A549 (cell line): ENCODE results near the gene NFE2L2. TPM values are rescaled to one million over a fixed set of nuclear protein-coding genes. Genes with fewer than 3 reads are reported as not detected.

Experiments used
- ATAC-seq, 2 experiments: fragments of 200-7000 bp in 1 of 2; fragments of >200 bp in 1 of 2; cut with Nextera tagmentation in 1 of 2; cut with Tn5 transposase in 1 of 2; 3 replicates each; pipeline versions ENCODE4 v1.8.0 to v1.9.1; 2018 to 2020; ENCODE audit warnings: mild to moderate bottlenecking in 1 of 2, moderate library complexity in 1 of 2
- CTCF ChIA-PET: fragments of 300-600 bp; sonication (Branson Sonifier 250); formaldehyde crosslinking; extraction: SDS; loops from one replicate; lab custom pipeline; 2021; ENCODE audit warnings: antibody characterized with exemption, inconsistent platforms; lab: Yijun Ruan, JAX
- POLR2A ChIA-PET: fragments of 350-600 bp; formaldehyde crosslinking; extraction: SDS; loops from one replicate; lab custom pipeline; 2021; ENCODE audit warnings: antibody characterized with exemption, inconsistent platforms; lab: Yijun Ruan, JAX
- DNase-seq, 2 experiments: peaks; one replicate each; pipeline versions ENCODE4 v3.0.0 to v3.0.0-alpha.2; 2011 to 2016; ENCODE audit warnings: low read depth in 1 of 2, low spot score in 1 of 2
- FAIRE-seq: peaks from 2 replicates; lab custom pipeline; 2011; peaks lifted over from hg19 to GRCh38; lab: Jason Lieb, UNC
- H3K27ac ChIP-seq, 2 experiments: fragments of >200 bp; sonication (Bioruptor Twin); formaldehyde crosslinking; 3 replicates each; pipeline ENCODE4 v1.5.1; 2016 to 2017
- H3K4me1 ChIP-seq: fragments of >200 bp; sonication (Bioruptor Twin); formaldehyde crosslinking; 3 replicates; pipeline ENCODE4 v1.6.1; 2016
- H3K4me2 ChIP-seq: fragments of >200 bp; sonication (Bioruptor Twin); formaldehyde crosslinking; 3 replicates; pipeline ENCODE4 v1.6.1; 2016
- H3K4me3 ChIP-seq: fragments of >200 bp; sonication (Bioruptor Twin); formaldehyde crosslinking; 3 replicates; pipeline ENCODE4 v1.5.1; 2016
- H3K9me3 ChIP-seq: fragments of >200 bp; sonication (Bioruptor Twin); formaldehyde crosslinking; 3 replicates; pipeline ENCODE4 v1.6.1; 2016
- ATOH8 ChIP-seq: fragments of 250-450 bp; sonication (Bioruptor Pico); IDR thresholded peaks from 2 replicates; pipeline ENCODE4 v1.5.0; 2020; ENCODE audit warnings: low read depth, mild to moderate bottlenecking, moderate library complexity
- BCL3 ChIP-seq: fragments of >200 bp; sonication (Bioruptor Twin); formaldehyde crosslinking; IDR thresholded peaks from 3 replicates; pipeline ENCODE4 v1.6.1; 2016
- EHF ChIP-seq: fragments of 250-450 bp; sonication (Bioruptor Pico); IDR thresholded peaks from 2 replicates; pipeline ENCODE4 v1.5.0; 2020; ENCODE audit warnings: mild to moderate bottlenecking
- FOSB ChIP-seq: fragments of 250-450 bp; sonication (Bioruptor Pico); IDR thresholded peaks from 2 replicates; pipeline ENCODE4 v1.5.0; 2020; ENCODE audit warnings: mild to moderate bottlenecking, moderate library complexity
- FOSL2 ChIP-seq, 2 experiments: fragments of 450-650 bp in 1 of 2; fragments of >200 bp in 1 of 2; sonication (Bioruptor Twin) in 1 of 2; formaldehyde crosslinking; IDR thresholded peaks; 2 replicates each; pipeline versions ENCODE4 v1.5.0 to v1.6.1; 2016 to 2020; ENCODE audit warnings: mild to moderate bottlenecking in 1 of 2, moderate library complexity in 1 of 2
- FOXS1 ChIP-seq: fragments of 250-450 bp; sonication (Bioruptor Pico); IDR thresholded peaks from 2 replicates; pipeline ENCODE4 v1.5.0; 2020; ENCODE audit warnings: mild to moderate bottlenecking, moderate library complexity
- HOXB5 ChIP-seq: fragments of 250-450 bp; sonication (Bioruptor Pico); IDR thresholded peaks from 2 replicates; pipeline ENCODE4 v1.5.0; 2020; ENCODE audit warnings: mild to moderate bottlenecking, moderate library complexity
- JUN ChIP-seq, 2 experiments: fragments of >200 bp; sonication (Bioruptor Twin); formaldehyde crosslinking; IDR thresholded peaks; 2 replicates in 1 of 2; 3 replicates in 1 of 2; pipeline ENCODE4 v1.6.1; 2016 to 2017
- PBX3 ChIP-seq: IDR thresholded peaks from 2 replicates; pipeline ENCODE4 v1.6.1; 2012
- PHF8 ChIP-seq: fragments of 200-600 bp; sonication (generic); IDR thresholded peaks from 2 replicates; pipeline ENCODE4 v1.6.1; 2016; ENCODE audit warnings: low read depth, mild to moderate bottlenecking, antibody characterized with exemption, moderate library complexity, borderline replicate concordance
- POLR2A ChIP-seq: IDR thresholded peaks from 2 replicates; pipeline ENCODE4 v1.6.1; 2012; ENCODE audit warnings: mild to moderate bottlenecking, low read length
- POLR2AphosphoS2 ChIP-seq: conservative IDR thresholded peaks from 2 replicates; pipeline ENCODE4 v1.6.1; 2012; ENCODE audit warnings: low read length, improper control_type of control experiment, inconsistent platforms
- TFCP2L1 ChIP-seq: fragments of 250-450 bp; sonication (Bioruptor Pico); IDR thresholded peaks from 2 replicates; pipeline ENCODE4 v1.5.0; 2021; ENCODE audit warnings: mild to moderate bottlenecking
- USF2 ChIP-seq: fragments of 450-650 bp; IDR thresholded peaks from 2 replicates; pipeline ENCODE4 v1.6.1; 2014; ENCODE audit warnings: antibody characterized with exemption
- whole genome bisulfite sequencing: methylation state at CpG from one replicate; pipeline ENCODE4 v1.1.6; 2017; ENCODE audit errors: missing lambda C conversion rate; 5-methylcytosine and 5-hydroxymethylcytosine counted together
- polyA plus RNA-seq, 4 experiments: library from polyadenylated mRNA; depleted of rRNA in 3 of 4; stranded (reverse); fragments of >200 nt; fragmentation: RNase III in 1 of 4; extraction: RNeasy Plus Mini Kit Qiagen cat#74134 plus additional on column Dnase treatment in 1 of 4; gene quantifications; 2 replicates in 3 of 4; 3 replicates in 1 of 4; pipeline ENCODE4 v1.2.3, GENCODE V29; 2011 to 2017
- TF ChIP-seq, protein P1 (sequence below): fragments of 250-450 bp; sonication (Bioruptor Pico); IDR thresholded peaks from 2 replicates; pipeline ENCODE4 v1.5.0; 2021; ENCODE audit warnings: mild to moderate bottlenecking, moderate library complexity, borderline replicate concordance
- TF ChIP-seq, protein P2 (sequence below): IDR thresholded peaks from 2 replicates; pipeline ENCODE4 v1.6.1; 2012

NFE2L2 gene
- polyA plus RNA-seq, 2 of the 4 experiments (the other 2 are of a cell fraction) = 65.8 to 146 TPM

DNA sequence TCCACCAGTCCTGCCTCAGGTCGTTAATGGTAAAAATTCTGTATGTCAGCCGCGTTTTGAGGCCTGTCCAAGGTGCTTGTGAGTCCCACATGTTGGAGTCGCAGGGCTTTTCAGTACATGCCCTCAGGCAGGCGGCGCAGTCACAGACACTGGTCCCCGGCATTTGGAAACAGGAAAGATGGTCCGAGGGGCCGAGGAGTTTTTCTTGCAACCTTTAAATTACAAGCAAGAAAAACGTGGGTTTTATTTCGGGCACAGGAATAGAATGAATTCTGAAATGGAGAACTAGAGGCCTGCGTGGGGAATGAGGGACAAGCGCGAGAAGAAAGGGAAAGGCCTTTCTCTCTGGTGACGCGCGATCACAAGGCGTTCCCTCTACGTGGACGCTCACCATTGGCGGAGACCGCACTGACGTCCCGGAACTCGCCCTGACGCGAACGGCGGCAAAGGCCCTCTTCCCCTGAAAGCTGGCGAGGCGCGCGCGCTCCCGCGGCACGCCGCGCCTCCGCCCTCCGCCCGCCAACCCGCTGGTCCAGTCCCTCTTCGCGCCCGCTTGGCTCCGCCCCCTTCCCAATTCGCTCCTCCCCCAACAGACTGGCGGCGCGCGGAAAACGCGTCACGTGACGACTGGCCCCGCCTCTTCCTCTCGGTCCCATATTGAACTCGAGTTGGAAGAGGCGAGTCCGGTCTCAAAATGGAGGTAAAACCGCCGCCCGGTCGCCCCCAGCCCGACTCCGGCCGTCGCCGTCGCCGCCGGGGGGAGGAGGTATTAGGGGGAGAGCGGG lies 52.2 kb downstream of the NFE2L2 start, which contains the start of gene HNRNPA3 (continued):
- 0 out of 2 replicates have a peak, but pooled peaks have one; percentile 49 for TF ChIP-seq TFCP2L1 (CRISPR knock-in tag)
- TF ChIP-seq FOSB (CRISPR knock-in tag) = peak; percentile 93
- TF ChIP-seq, protein P1, sequence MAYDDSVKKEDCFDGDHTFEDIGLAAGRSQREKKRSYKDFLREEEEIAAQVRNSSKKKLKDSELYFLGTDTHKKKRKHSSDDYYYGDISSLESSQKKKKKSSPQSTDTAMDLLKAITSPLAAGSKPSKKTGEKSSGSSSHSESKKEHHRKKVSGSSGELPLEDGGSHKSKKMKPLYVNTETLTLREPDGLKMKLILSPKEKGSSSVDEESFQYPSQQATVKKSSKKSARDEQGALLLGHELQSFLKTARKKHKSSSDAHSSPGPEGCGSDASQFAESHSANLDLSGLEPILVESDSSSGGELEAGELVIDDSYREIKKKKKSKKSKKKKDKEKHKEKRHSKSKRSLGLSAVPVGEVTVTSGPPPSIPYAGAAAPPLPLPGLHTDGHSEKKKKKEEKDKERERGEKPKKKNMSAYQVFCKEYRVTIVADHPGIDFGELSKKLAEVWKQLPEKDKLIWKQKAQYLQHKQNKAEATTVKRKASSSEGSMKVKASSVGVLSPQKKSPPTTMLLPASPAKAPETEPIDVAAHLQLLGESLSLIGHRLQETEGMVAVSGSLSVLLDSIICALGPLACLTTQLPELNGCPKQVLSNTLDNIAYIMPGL (CRISPR knock-in tag) = no peak
- TF ChIP-seq HOXB5 = peak; percentile 80
- peak; percentile 87 for TF ChIP-seq EHF (CRISPR knock-in tag)
- TF ChIP-seq POLR2A = peak; percentile 60
- peak; percentile 93 for TF ChIP-seq PHF8
- no peak for TF ChIP-seq POLR2AphosphoS2
- no peak; the same call in 1 of the 2 replicates for TF ChIP-seq PBX3
- TF ChIP-seq, protein P2, sequence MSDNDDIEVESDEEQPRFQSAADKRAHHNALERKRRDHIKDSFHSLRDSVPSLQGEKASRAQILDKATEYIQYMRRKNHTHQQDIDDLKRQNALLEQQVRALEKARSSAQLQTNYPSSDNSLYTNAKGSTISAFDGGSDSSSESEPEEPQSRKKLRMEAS = peak; percentile 76; the same call in 1 of the 2 replicates
- peak; percentile 75; the same call in 1 of the 3 replicates for TF ChIP-seq BCL3
- TF ChIP-seq JUN (IDR thresholded peaks at IDR 0.05) = peak; percentile 84 to 85
- TF ChIP-seq USF2 = peak; percentile 97
- TF ChIP-seq ATOH8 (CRISPR knock-in tag) = peak; percentile 76
- TF ChIP-seq, all 56 proteins: peak for 21

GRCh38 chr2:177211576-177212105 lies 52.9 kb downstream of the NFE2L2 start:
- CTCF ChIA-PET = interaction anchor here (0.8 to 1.7 kb wide), 3 partner anchors 16 to 47 kb away, joined by 4 to 8 read pairs (median 6); no protein-coding TSS in a partner anchor
- Histone ChIP-seq H3K9me3 (no peaks in the 10 kb centered on the region), H3K4me1 (peaks cover 28% of the 10 kb centered on the region), H3K27ac (peak overlapping the region; percentile 86 to 99), H3K4me2 (peak overlapping the region; percentile 84), H3K4me3 (peak overlapping the region; percentile 51)
- WGBS = 4% methylated on average over 6 of the region's 6 CpGs
- POLR2A ChIA-PET = interaction anchor here (0.6 to 1.7 kb wide), 10 partner anchors 10 to 710 kb away, joined by 3 to 18 read pairs (median 6); partner anchors contain the start of gene NFE2L2
- FAIRE-seq (no peak), DNase-seq (no peak), ATAC-seq (no peak)
- TF ChIP-seq FOXS1 (CRISPR knock-in tag) (no peak), EHF (CRISPR knock-in tag) (no peak), HOXB5 (no peak), FOSL2 (IDR thresholded peaks at IDR 0.05) (no peak), FOSL2 (CRISPR knock-in tag; IDR thresholded peaks at IDR 0.05) (no peak)
- TF ChIP-seq, protein P1 (CRISPR knock-in tag) = peak; percentile 54; the same call in 1 of the 2 replicates
